Measurements from ENCODE around the gene KCNMB1.

DNA sequence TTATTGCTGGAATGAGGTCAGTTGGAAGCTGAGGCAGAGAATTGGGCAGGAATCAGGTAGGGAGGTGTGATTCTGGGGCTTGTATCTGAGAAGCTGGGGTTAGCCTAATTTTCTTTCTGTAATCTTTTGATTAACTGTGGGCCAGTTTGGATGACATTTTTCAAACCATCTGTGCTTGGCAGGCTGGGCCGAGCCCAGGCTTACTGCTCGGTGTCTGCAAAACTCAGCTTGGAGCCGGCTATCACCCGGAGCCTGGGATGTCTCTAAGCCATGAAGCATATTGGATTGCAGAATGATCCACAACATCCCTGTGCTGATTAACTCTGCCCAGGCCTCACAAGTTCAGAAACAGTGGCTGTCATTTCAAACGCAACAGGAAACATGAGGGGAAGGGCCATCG, 26.5 kb downstream of the KCNMB1 start:
- no peak for TF ChIP-seq EZH2phosphoT487 (conservative IDR thresholded peaks at IDR 0.05; ENCODE audit: low read length)
- no peak for TF ChIP-seq CTCF (IDR thresholded peaks at IDR 0.05; ENCODE audit: insufficient read depth, low read length, poor library complexity, severe bottlenecking)

Measured in SU-DHL-6 (cell line).